Measurements from ENCODE around the gene MMP15. TPM values are rescaled to one million over a fixed set of nuclear protein-coding genes. Genes with fewer than 3 reads are reported as not detected.
"Not testable (repeated sequence)": the region's sequence is repeated elsewhere in the genome, so short reads cannot be mapped to it uniquely, and the experiment has no call there.

Gene MMP15
- total RNA-seq, result 1 to 10 TPM; 2.5 to 6.5 (median 4.4) TPM
- 1 to 10 TPM; 4.2 to 6.4 (median 5.9) TPM for polyA plus RNA-seq
- long read RNA-seq, donor 1, result 0 reads
- long read RNA-seq, donor 2, partial matches to known transcripts, result 0 of 1 reads
- long read RNA-seq, donor 2, other reads (novel, unspliced or antisense), result 1 of 1 reads

- H3K27me3 ChIP-seq (ENCODE audit: insufficient read depth in 3 of 3, low read length in 2 of 3), result no peaks in the 10 kb centered on the region
- no peaks in the 10 kb centered on the region for H3K36me3 ChIP-seq (ENCODE audit: insufficient read depth in 1 of 2, low read depth in 1 of 2)
- no peak for TF ChIP-seq CTCF (IDR thresholded peaks at IDR 0.05)
- no peaks in the 10 kb centered on the region for H3K9me3 ChIP-seq
- peak within 1 kb of the TSS; percentile 78 for H3K4me3 ChIP-seq
- 0 to 1% (median 0%) methylated on average over 75 to 90 of the region's 90 CpGs for WGBS, 3 donors
- intact Hi-C loops (cut with DNase I), result no loop called here
- DNase-seq (peak; percentile 66 to 78), ATAC-seq (peak; percentile 75 to 81 (median 78))
- H3K27ac ChIP-seq, result peak within 1 kb of the TSS; percentile 82
- peaks cover 28% of the 10 kb centered on the region for H3K4me1 ChIP-seq
Observed at GRCh38 chr16:58025351-58026138, at the start of gene MMP15. Gene MMP15, plus strand, starts transcription at chr16:58025754. Its CDS starts 597 bp downstream, at chr16:58026351.

GRCh38 chr16:57976331-57976796 lies 49.2 kb upstream of the MMP15 start:
- Histone ChIP-seq H3K4me1 (no peaks in the 10 kb centered on the region), H3K9me3 (no peaks in the 10 kb centered on the region), H3K36me3 (ENCODE audit: insufficient read depth in 1 of 2, low read depth in 1 of 2) (no peaks in the 10 kb centered on the region), H3K27ac (no peak overlapping the region), H3K27me3 (ENCODE audit: insufficient read depth in 3 of 3, low read length in 2 of 3) (peaks cover 0 to 4% (median 2%) of the 10 kb centered on the region in 3 donors), H3K4me3 (no peak overlapping the region)
- intact Hi-C loops (cut with DNase I), result no loop called here
- DNase-seq (no peak), ATAC-seq (no peak)
- 55 to 66% (median 58%) methylated on average over 2 of the region's 2 CpGs for WGBS, 3 donors
- no peak for TF ChIP-seq CTCF (IDR thresholded peaks at IDR 0.05)

- WGBS, 3 donors, result 82 to 84% (median 83%) methylated on average over 12 of the region's 12 CpGs
- H3K4me3 ChIP-seq, result no peak overlapping the region
- TF ChIP-seq CTCF (IDR thresholded peaks at IDR 0.05), result no peak
- peaks cover 0 to 4% (median 2%) of the 10 kb centered on the region in 3 donors for H3K27me3 ChIP-seq (ENCODE audit: insufficient read depth in 3 of 3, low read length in 2 of 3)
- H3K27ac ChIP-seq, result no peak overlapping the region
- no peak for ATAC-seq
- no peaks in the 10 kb centered on the region for H3K36me3 ChIP-seq (ENCODE audit: insufficient read depth in 1 of 2, low read depth in 1 of 2)
- no peaks in the 10 kb centered on the region for H3K9me3 ChIP-seq
- no peaks in the 10 kb centered on the region for H3K4me1 ChIP-seq
- intact Hi-C loops (cut with DNase I), result no loop called here
- DNase-seq, result peak in 1 of 2 donors; percentile 44
Observed at GRCh38 chr16:57977418-57978069, 48.0 kb upstream of the MMP15 start.

- peak in 1 of 2 donors; percentile 17 for DNase-seq
- H3K36me3 ChIP-seq (ENCODE audit: insufficient read depth in 1 of 2, low read depth in 1 of 2); ATAC-seq; H3K4me3 ChIP-seq; H3K27me3 ChIP-seq (ENCODE audit: insufficient read depth in 3 of 3, low read length in 2 of 3); H3K4me1 ChIP-seq; H3K9me3 ChIP-seq; intact Hi-C loops (cut with DNase I); H3K27ac ChIP-seq: not testable (repeated sequence)
- 92 to 100% (median 95%) methylated on average over 2 of the region's 2 CpGs for WGBS, 3 donors
Observed at GRCh38 chr16:57978070-57978465, 47.5 kb upstream of the MMP15 start.

- Histone ChIP-seq H3K9me3 (no peaks in the 10 kb centered on the region), H3K27ac (no peak overlapping the region), H3K36me3 (ENCODE audit: insufficient read depth in 1 of 2, low read depth in 1 of 2) (no peaks in the 10 kb centered on the region), H3K27me3 (ENCODE audit: insufficient read depth in 3 of 3, low read length in 2 of 3) (peaks cover 0 to 10% (median 2%) of the 10 kb centered on the region in 3 donors), H3K4me1 (no peaks in the 10 kb centered on the region), H3K4me3 (no peak overlapping the region)
- 82 to 85% (median 83%) methylated on average over 11 of the region's 11 CpGs for WGBS, 3 donors
- intact Hi-C loops (cut with DNase I), result no loop called here
- TF ChIP-seq CTCF (IDR thresholded peaks at IDR 0.05), result no peak
- DNase-seq, result peak in 1 of 2 donors; percentile 21
- no peak for ATAC-seq
Observed at GRCh38 chr16:57979006-57979585, 46.5 kb upstream of the MMP15 start.

Measured in psoas muscle (tissue), 8 donors.